Endothelial cell of umbilical vein (primary cell): ENCODE results near the gene TTLL7. TPM values are rescaled to one million over a fixed set of nuclear protein-coding genes. Genes with fewer than 3 reads are reported as not detected.

Source experiments
- BruUV-seq: library from RNA; stranded (reverse); fragments of 400-500 nt; replicated peaks from 2 replicates; lab custom pipeline; 2021; lab: Mats Ljungman, UMichigan
- CTCF ChIA-PET: fragments of 300-600, 350-600 bp; sonication (Branson Sonifier 250); formaldehyde crosslinking; loops from one replicate; lab custom pipeline; 2021; ENCODE audit warnings: antibody characterized with exemption, inconsistent platforms; lab: Charles Lee
- POLR2A ChIA-PET: fragments of 300-600, 350-600 bp; sonication (Branson Sonifier 250); formaldehyde crosslinking; loops from one replicate; lab custom pipeline; 2021; ENCODE audit warnings: antibody characterized with exemption, inconsistent platforms; lab: Charles Lee
- DNase-seq: peaks from one replicate; pipeline ENCODE4 v3.0.0-alpha.2; 2011; ENCODE audit warnings: low read depth, low spot score
- FAIRE-seq: peaks from 2 replicates; lab custom pipeline; 2011; peaks lifted over from hg19 to GRCh38; lab: Jason Lieb, UNC
- H2AFZ ChIP-seq: 2 replicates; pipeline ENCODE4 v1.6.0; 2012; ENCODE audit warnings: low read depth, low read length, control low read depth, inconsistent platforms
- H3K27ac ChIP-seq: 2 replicates; pipeline ENCODE4 v1.5.1; 2011; ENCODE audit warnings: low read depth, mild to moderate bottlenecking, control low read depth, low read length, moderate library complexity; ENCODE audit not compliant: insufficient read depth
- H3K27me3 ChIP-seq, 2 experiments: 2 replicates each; pipeline versions ENCODE4 v1.6.0 to v1.6.1; 2011; ENCODE audit warnings: low read length in 2 of 2, mixed read lengths in 1 of 2; ENCODE audit not compliant: control insufficient read depth in 2 of 2, insufficient read depth in 2 of 2
- H3K36me3 ChIP-seq, 2 experiments: 2 replicates in 1 of 2; 3 replicates in 1 of 2; pipeline ENCODE4 v1.5.1; 2011; ENCODE audit warnings: low read length in 2 of 2, mild to moderate bottlenecking in 1 of 2, moderate library complexity in 1 of 2; ENCODE audit not compliant: control insufficient read depth in 2 of 2, insufficient read depth in 2 of 2; ENCODE audit errors: extremely low read depth in 1 of 2
- H3K4me1 ChIP-seq: 3 replicates; pipeline ENCODE4 v1.5.1; 2011; ENCODE audit warnings: mild to moderate bottlenecking, low read length; ENCODE audit not compliant: control insufficient read depth, insufficient read depth; ENCODE audit errors: extremely low read depth
- H3K4me2 ChIP-seq: 2 replicates; pipeline ENCODE4 v1.6.1; 2011; ENCODE audit warnings: low read length, control low read depth, mixed read lengths; ENCODE audit not compliant: insufficient read depth
- H3K4me3 ChIP-seq, 3 experiments: fragments of 200-600 bp in 1 of 3; sonication (generic), shearing (Covaris generic) in 1 of 3; replicated peaks in 1 of 3; 2 replicates each; pipeline ENCODE4 v1.5.1; 2011 to 2016; ENCODE audit warnings: control low read depth in 3 of 3, low read length in 3 of 3, mild to moderate bottlenecking in 2 of 3, inconsistent platforms in 1 of 3, low read depth in 1 of 3, moderate library complexity in 1 of 3; ENCODE audit not compliant: insufficient read depth in 1 of 3
- H3K79me2 ChIP-seq: 2 replicates; pipeline ENCODE4 v1.6.0; 2012; ENCODE audit warnings: low read length, inconsistent platforms; ENCODE audit not compliant: control insufficient read depth, insufficient read depth
- H3K9ac ChIP-seq: replicated peaks from 2 replicates; pipeline ENCODE3; 2011; ENCODE audit warnings: low read length, control low read depth; ENCODE audit not compliant: insufficient read depth; ENCODE audit errors: extremely low read depth
- H3K9me1 ChIP-seq: replicated peaks from 3 replicates; pipeline ENCODE4 v1.6.0; 2011; ENCODE audit warnings: mild to moderate bottlenecking, low read length; ENCODE audit not compliant: control insufficient read depth, insufficient read depth; ENCODE audit errors: extremely low read depth
- H3K9me3 ChIP-seq: replicated peaks from 2 replicates; pipeline ENCODE4 v1.5.1; 2012; ENCODE audit warnings: low read length, inconsistent platforms; ENCODE audit not compliant: control insufficient read depth, insufficient read depth
- H4K20me1 ChIP-seq: replicated peaks from 2 replicates; pipeline ENCODE3; 2011; ENCODE audit warnings: mild to moderate bottlenecking, low read length; ENCODE audit not compliant: control insufficient read depth, insufficient read depth; ENCODE audit errors: extremely low read depth
- EZH2 ChIP-seq: IDR thresholded peaks from 2 replicates; pipeline ENCODE4 v1.6.1; 2012; ENCODE audit warnings: borderline replicate concordance, low read depth, mild to moderate bottlenecking, moderate library complexity, low read length, inconsistent platforms; ENCODE audit not compliant: severe bottlenecking
- FOS ChIP-seq: IDR thresholded peaks from 2 replicates; pipeline ENCODE4 v1.6.1; 2011; ENCODE audit warnings: mild to moderate bottlenecking, low read length, moderate library complexity, borderline replicate concordance; ENCODE audit not compliant: insufficient read depth
- GATA2 ChIP-seq: IDR thresholded peaks from 2 replicates; pipeline ENCODE4 v1.7.0; 2011; ENCODE audit warnings: low read depth, mild to moderate bottlenecking, moderate library complexity, mixed read lengths, low read length; ENCODE audit not compliant: insufficient read length, insufficient read depth
- JUN ChIP-seq: IDR thresholded peaks from 2 replicates; pipeline ENCODE4 v1.6.1; 2011; ENCODE audit warnings: borderline replicate concordance, low read depth; ENCODE audit not compliant: insufficient read length, insufficient read depth
- MAX ChIP-seq: IDR thresholded peaks from 2 replicates; pipeline ENCODE4 v1.6.1; 2011; ENCODE audit not compliant: insufficient read depth, insufficient read length
- MYC ChIP-seq: IDR thresholded peaks from one replicate; pipeline ENCODE4 v1.6.1; 2011; ENCODE audit warnings: mild to moderate bottlenecking, low read depth, low read length
- POLR2A ChIP-seq: IDR thresholded peaks from 2 replicates; pipeline ENCODE4 v1.6.1; 2012; ENCODE audit warnings: low read depth, mild to moderate bottlenecking, control low read depth, low read length
- dilution Hi-C: fragments of 300-500 bp; cut with MboI; formaldehyde crosslinking; loops from one replicate; pipeline ENCODE4 v1.15.0; 2019; ENCODE audit warnings: low sequenced_read_pairs; ENCODE audit not compliant: extremely low pct_ligation_motif_present
- intact Hi-C: fragments of 100-400 bp; cut with micrococcal nuclease; formaldehyde crosslinking; loops from one replicate; pipeline ENCODE4 v1.10.0; 2022
- polyA plus RNA-seq, 4 experiments: library from polyadenylated mRNA; depleted of rRNA in 3 of 4; stranded (reverse) in 3 of 4; unstranded in 1 of 4; fragments of >200 nt; gene quantifications; 2 replicates each; pipeline versions ENCODE4 v1.2.1 to v1.2.3, GENCODE V29; 2011 to 2012; ENCODE audit warnings: missing spikeins in 1 of 4
- total RNA-seq: library from RNA; stranded (reverse); gene quantifications from 2 replicates; pipeline ENCODE4 v1.2.3, GENCODE V29; 2021
- TF ChIP-seq, protein P1 (sequence below), 2 donors: IDR thresholded peaks; 1 replicate in 1 of 2; 2 replicates in 1 of 2; pipeline ENCODE4 v1.5.1; 2011; ENCODE audit warnings: low read length in 2 of 2, mild to moderate bottlenecking in 2 of 2, moderate library complexity in 2 of 2, control low read depth in 1 of 2, inconsistent platforms in 1 of 2, low read depth in 1 of 2; ENCODE audit not compliant: insufficient read depth in 1 of 2; ENCODE audit errors: extremely low read depth in 1 of 2

The TTLL7 gene
- total and polyA plus RNA-seq, 2 donors (not counting 3 experiments of a cell fraction or from before 2014, with no cell fraction given), result 2.1 to 11.7 TPM

DNA sequence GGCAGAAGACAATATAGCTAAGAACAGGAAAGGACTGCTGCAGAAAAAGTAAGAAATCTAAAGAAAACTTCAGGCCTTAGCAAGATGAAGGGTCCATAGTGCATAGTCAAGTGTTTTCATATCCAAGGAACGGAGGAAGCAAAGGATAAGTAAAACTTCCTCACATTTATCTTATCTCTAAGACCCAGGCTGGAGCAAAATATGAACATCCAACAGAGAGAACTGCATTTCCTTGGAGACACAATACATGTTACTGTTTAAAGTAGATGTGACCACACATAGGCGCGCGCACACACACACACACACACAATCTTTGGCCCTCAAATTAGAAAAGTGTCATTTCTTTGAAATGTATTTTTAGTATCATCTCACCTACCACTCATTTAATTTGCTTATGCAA is 66.7 kb downstream of the TTLL7 start:
- no peaks in the 10 kb centered on the region for H3K27me3 ChIP-seq
- TF ChIP-seq JUN (no peak), GATA2 (no peak)
- no peaks in the 10 kb centered on the region for H4K20me1 ChIP-seq
- FAIRE-seq (no peak), DNase-seq (no peak)
- no peak overlapping the region for H3K9ac ChIP-seq
- H3K4me1 ChIP-seq, result no peaks in the 10 kb centered on the region
- H3K4me3 ChIP-seq, result no peak overlapping the region
- intact Hi-C loops, result loop anchor here (1.0 to 10.0 kb wide), 3 partner anchors 501 to 1003 kb away; no protein-coding TSS in a partner anchor
- no TSS peak for BruUV-seq
- no peak overlapping the region for H2AFZ ChIP-seq
- no peak overlapping the region for H3K27ac ChIP-seq
- no peaks in the 10 kb centered on the region for H3K36me3 ChIP-seq
- H3K79me2 ChIP-seq, result no peaks in the 10 kb centered on the region
- dilution Hi-C loops, result no loop called here
- no peak overlapping the region for H3K4me2 ChIP-seq
- H3K9me1 ChIP-seq, result no peaks in the 10 kb centered on the region
- CTCF ChIA-PET, result interaction anchor here (0.7 to 8.4 kb wide), 29 partner anchors 10 to 1004 kb away, joined by 3 to 231 read pairs (median 4); partner anchors contain the start of genes PRKACB and TTLL7
- H3K9me3 ChIP-seq, result no peaks in the 10 kb centered on the region
- POLR2A ChIA-PET, result no interaction called here

- no TSS peak for BruUV-seq
Observed at GRCh38 chr1:83931658-83932253, 67.2 kb downstream of the TTLL7 start.

More at GRCh38 chr1:83931658-83932253, 67.2 kb downstream of the TTLL7 start:
- TF ChIP-seq EZH2 (no peak), FOS (no peak), JUN (no peak), MAX (no peak), MYC (no peak), GATA2 (no peak), POLR2A (no peak)
- TF ChIP-seq, protein P1, sequence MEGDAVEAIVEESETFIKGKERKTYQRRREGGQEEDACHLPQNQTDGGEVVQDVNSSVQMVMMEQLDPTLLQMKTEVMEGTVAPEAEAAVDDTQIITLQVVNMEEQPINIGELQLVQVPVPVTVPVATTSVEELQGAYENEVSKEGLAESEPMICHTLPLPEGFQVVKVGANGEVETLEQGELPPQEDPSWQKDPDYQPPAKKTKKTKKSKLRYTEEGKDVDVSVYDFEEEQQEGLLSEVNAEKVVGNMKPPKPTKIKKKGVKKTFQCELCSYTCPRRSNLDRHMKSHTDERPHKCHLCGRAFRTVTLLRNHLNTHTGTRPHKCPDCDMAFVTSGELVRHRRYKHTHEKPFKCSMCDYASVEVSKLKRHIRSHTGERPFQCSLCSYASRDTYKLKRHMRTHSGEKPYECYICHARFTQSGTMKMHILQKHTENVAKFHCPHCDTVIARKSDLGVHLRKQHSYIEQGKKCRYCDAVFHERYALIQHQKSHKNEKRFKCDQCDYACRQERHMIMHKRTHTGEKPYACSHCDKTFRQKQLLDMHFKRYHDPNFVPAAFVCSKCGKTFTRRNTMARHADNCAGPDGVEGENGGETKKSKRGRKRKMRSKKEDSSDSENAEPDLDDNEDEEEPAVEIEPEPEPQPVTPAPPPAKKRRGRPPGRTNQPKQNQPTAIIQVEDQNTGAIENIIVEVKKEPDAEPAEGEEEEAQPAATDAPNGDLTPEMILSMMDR (IDR thresholded peaks at IDR 0.05; ENCODE audit: extremely low read depth in 1 of 2, insufficient read depth in 1 of 2, low read depth in 1 of 2, low read length in 2 of 2), result peak; percentile 33 to 42
- ChIA-PET CTCF (interaction anchor here (0.7 to 8.4 kb wide), 29 partner anchors 10 to 1005 kb away, joined by 3 to 231 read pairs (median 4); partner anchors contain the start of genes PRKACB and TTLL7), POLR2A (no interaction called here)
- no peak overlapping the region for H3K9ac ChIP-seq
- intact Hi-C loops, result loop anchor here (1.0 to 10.0 kb wide), 7 partner anchors 192 to 1003 kb away; no protein-coding TSS in a partner anchor
- no peak overlapping the region for H3K4me2 ChIP-seq
- FAIRE-seq, result no peak
- dilution Hi-C loops, result no loop called here
- peak; percentile 48 for DNase-seq
- H3K9me3 ChIP-seq, result no peaks in the 10 kb centered on the region
- H3K4me1 ChIP-seq, result no peaks in the 10 kb centered on the region
- H4K20me1 ChIP-seq, result no peaks in the 10 kb centered on the region
- H3K27ac ChIP-seq, result no peak overlapping the region
- H3K27me3 ChIP-seq, result no peaks in the 10 kb centered on the region
- peak overlapping the region; percentile 24 for H2AFZ ChIP-seq
- no peaks in the 10 kb centered on the region for H3K79me2 ChIP-seq
- H3K4me3 ChIP-seq, result no peak overlapping the region
- no peaks in the 10 kb centered on the region for H3K9me1 ChIP-seq
- H3K36me3 ChIP-seq, result no peaks in the 10 kb centered on the region
